Psoas muscle (tissue), 8 donors: ENCODE measurements around the gene EMILIN1. TPM values are rescaled to one million over a fixed set of nuclear protein-coding genes. Genes with fewer than 3 reads are reported as not detected.

Experiments
- ATAC-seq, 4 donors: fragments of 200-7000 bp; cut with Tn5 transposase; one replicate each; pipeline ENCODE4 v1.9.1; 2020; ENCODE audit warnings: moderate library complexity in 3 of 4, mild to moderate bottlenecking in 2 of 4
- DNase-seq, 2 donors: peaks; one replicate each; pipeline ENCODE4 v3.0.0-alpha.2; 2020
- H3K27ac ChIP-seq: fragments of 200-600 bp; one replicate; pipeline ENCODE4 v1.8.0; 2022
- H3K27me3 ChIP-seq, 3 donors: fragments of 200-600 bp in 1 of 3; one replicate each; pipeline versions ENCODE4 v1.6.1 to v1.8.0; 2013 to 2022; ENCODE audit warnings: low read length in 2 of 3, mild to moderate bottlenecking in 2 of 3, moderate library complexity in 1 of 3; ENCODE audit not compliant: insufficient read depth in 3 of 3
- H3K36me3 ChIP-seq, 2 donors: fragments of 200-600 bp in 1 of 2; one replicate each; pipeline versions ENCODE4 v1.6.1 to v1.8.0; 2013 to 2022; ENCODE audit warnings: low read depth in 1 of 2, mild to moderate bottlenecking in 1 of 2, moderate library complexity in 1 of 2; ENCODE audit not compliant: insufficient read depth in 1 of 2
- H3K4me1 ChIP-seq: fragments of 200-600 bp; one replicate; pipeline ENCODE4 v1.8.0; 2022
- H3K4me3 ChIP-seq: fragments of 200-600 bp; one replicate; pipeline ENCODE4 v1.8.0; 2022; ENCODE audit warnings: mild to moderate bottlenecking
- H3K9me3 ChIP-seq: fragments of 200-600 bp; one replicate; pipeline ENCODE4 v1.8.0; 2022
- WGBS, 3 donors: extraction: QIAGEN DNeasy Blood & Tissue Kit; methylation state at CpG; one replicate each; pipeline versions ENCODE4 v1.1.6 to v1.1.7; 2013; 5-methylcytosine and 5-hydroxymethylcytosine counted together
- intact Hi-C, 2 donors: fragments of 100-400 bp; cut with DNase I; formaldehyde crosslinking; loops; one replicate each; pipeline versions ENCODE4 v1.11.0 to v1.14.2; 2022
- polyA plus RNA-seq, 3 donors: library from polyadenylated mRNA; stranded (reverse); fragments of 200-250 nt; gene quantifications; one replicate each; pipeline ENCODE4 v1.2.3, GENCODE V29; 2013
- total RNA-seq, 4 donors: library from RNA; stranded (reverse); fragmentation: NEBNext Ultra II Directional in 2 of 4; extraction: Animal tissue kit (Norgen Biotek cat#: 25700) in 2 of 4; gene quantifications; one replicate each; pipeline versions ENCODE4 v1.2.1 to v1.2.4, GENCODE V29; 2021 to 2023
- TF ChIP-seq, protein P1 (sequence below): fragments of 200-600 bp; IDR thresholded peaks from one replicate; pipeline ENCODE4 v1.8.0; 2022; ENCODE audit warnings: antibody characterized with exemption
- donor health status: healthy with polysubstance abuse.
- donor health status: DM: no; HTN: no; CAD: no; lungs with moderate emphysema.
- donor health status: Bipolar disorder and iron deficiency.
- donor health status: healthy.
- donor health status: DM: yes; HTN: yes; CAD: no.
- donor health status: DM: no; HTN: no; CAD: no.
- donor health status: DM: no; HTN: no; CAD: no.
- donor health status: DM: yes; HTN: yes; CAD: no.

Gene EMILIN1
- total and polyA plus RNA-seq, 7 donors: 4.9 to 14.3 (median 6.1) TPM

DNA sequence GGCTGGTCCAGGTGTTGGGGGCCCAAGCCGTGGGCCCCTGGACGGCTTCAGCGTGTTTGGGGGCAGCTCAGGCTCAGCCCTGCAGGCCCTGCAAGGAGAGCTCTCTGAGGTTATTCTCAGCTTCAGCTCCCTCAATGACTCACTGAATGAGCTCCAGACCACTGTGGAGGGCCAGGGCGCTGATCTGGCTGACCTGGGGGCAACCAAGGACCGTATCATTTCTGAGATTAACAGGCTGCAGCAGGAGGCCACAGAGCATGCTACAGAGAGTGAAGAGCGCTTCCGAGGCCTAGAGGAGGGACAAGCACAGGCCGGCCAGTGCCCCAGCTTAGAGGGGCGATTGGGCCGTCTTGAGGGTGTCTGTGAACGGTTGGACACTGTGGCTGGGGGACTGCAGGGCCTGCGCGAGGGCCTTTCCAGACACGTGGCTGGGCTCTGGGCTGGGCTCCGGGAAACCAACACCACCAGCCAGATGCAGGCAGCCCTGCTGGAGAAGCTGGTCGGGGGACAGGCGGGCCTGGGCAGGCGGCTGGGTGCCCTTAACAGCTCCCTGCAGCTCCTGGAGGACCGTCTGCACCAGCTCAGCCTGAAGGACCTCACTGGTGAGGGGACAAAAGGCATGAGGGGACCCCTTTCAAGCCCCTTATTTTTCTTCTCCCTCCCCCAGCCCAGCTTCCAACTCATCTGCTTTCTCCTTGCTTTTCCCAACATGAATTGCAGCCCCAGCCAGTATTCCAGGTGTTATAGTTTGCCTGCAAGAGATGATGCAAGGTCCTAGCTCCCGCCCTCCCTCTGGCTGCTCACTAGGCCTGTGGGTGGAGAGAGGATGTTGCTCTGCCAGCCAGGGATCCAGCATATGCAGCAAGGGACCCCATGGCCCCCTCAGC, 5.2 kb downstream of the EMILIN1 start:
- 54 to 70% (median 56%) methylated on average over 17 to 20 of the region's 20 CpGs for WGBS, 3 donors

DNA sequence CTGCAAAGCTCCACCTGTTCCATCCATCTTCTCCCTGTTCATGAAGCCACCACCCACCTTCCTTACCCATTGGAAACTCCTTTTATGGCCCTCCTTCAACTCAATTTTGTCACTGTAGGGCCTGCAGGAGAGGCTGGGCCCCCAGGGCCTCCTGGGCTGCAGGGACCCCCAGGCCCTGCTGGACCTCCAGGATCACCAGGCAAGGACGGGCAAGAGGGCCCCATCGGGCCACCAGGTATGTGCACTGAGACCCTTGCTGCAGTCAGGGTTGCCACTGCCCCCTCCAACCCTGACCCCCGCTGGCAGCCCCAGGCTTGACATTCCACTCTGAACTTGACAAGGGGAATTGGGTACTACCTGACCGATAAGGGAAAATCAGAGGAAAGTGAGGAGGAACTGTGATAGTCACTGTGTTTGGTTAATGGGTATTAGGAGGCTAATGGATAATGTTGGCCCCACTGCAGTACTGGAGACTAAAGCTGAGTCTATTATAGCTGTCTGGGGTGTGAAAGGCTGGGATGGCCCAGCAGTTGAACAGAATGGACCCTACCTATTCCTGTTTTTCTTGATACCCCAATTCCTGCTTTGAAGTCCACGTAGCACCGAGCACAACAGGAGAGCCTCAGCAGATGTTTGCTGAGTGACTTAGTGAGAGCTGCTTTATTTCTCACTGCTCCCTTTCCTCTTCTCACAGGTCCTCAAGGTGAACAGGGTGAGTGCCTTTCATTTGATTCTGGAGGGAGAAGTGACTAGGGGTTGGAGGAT, 6.1 kb downstream of the EMILIN1 start:
- Histone ChIP-seq H3K4me1 (peaks cover 24% of the 10 kb centered on the region), H3K9me3 (no peaks in the 10 kb centered on the region), H3K4me3 (no peak overlapping the region), H3K27ac (no peak overlapping the region), H3K27me3 (no peaks in the 10 kb centered on the region), H3K36me3 (no peaks in the 10 kb centered on the region)
- TF ChIP-seq, protein P1, sequence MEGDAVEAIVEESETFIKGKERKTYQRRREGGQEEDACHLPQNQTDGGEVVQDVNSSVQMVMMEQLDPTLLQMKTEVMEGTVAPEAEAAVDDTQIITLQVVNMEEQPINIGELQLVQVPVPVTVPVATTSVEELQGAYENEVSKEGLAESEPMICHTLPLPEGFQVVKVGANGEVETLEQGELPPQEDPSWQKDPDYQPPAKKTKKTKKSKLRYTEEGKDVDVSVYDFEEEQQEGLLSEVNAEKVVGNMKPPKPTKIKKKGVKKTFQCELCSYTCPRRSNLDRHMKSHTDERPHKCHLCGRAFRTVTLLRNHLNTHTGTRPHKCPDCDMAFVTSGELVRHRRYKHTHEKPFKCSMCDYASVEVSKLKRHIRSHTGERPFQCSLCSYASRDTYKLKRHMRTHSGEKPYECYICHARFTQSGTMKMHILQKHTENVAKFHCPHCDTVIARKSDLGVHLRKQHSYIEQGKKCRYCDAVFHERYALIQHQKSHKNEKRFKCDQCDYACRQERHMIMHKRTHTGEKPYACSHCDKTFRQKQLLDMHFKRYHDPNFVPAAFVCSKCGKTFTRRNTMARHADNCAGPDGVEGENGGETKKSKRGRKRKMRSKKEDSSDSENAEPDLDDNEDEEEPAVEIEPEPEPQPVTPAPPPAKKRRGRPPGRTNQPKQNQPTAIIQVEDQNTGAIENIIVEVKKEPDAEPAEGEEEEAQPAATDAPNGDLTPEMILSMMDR: no peak
- ATAC-seq (no peak), DNase-seq (peak in 1 of 2 donors; percentile 50)
- 77 to 89% (median 84%) methylated on average over 6 of the region's 6 CpGs for WGBS, 3 donors
- intact Hi-C loops: loop anchor here in 1 of 2 donors (5.0 kb wide), 2 partner anchors 47 to 122 kb away; no protein-coding TSS in a partner anchor

More for the DNA sequence above, 5.2 kb downstream of the EMILIN1 start:
- TF ChIP-seq, protein P1: no peak
- Histone ChIP-seq H3K27ac (peak overlapping the region; percentile 85), H3K36me3 (no peaks in the 10 kb centered on the region), H3K27me3 (no peaks in the 10 kb centered on the region), H3K4me1 (peaks cover 24% of the 10 kb centered on the region), H3K4me3 (peak overlapping the region; percentile 64), H3K9me3 (no peaks in the 10 kb centered on the region)
- ATAC-seq: no peak
- peak in 1 of 2 donors; percentile 26 for DNase-seq
- intact Hi-C loops: loop anchor here in 1 of 2 donors (5.0 kb wide), 1 partner anchor 46 kb away; no protein-coding TSS in a partner anchor

DNA sequence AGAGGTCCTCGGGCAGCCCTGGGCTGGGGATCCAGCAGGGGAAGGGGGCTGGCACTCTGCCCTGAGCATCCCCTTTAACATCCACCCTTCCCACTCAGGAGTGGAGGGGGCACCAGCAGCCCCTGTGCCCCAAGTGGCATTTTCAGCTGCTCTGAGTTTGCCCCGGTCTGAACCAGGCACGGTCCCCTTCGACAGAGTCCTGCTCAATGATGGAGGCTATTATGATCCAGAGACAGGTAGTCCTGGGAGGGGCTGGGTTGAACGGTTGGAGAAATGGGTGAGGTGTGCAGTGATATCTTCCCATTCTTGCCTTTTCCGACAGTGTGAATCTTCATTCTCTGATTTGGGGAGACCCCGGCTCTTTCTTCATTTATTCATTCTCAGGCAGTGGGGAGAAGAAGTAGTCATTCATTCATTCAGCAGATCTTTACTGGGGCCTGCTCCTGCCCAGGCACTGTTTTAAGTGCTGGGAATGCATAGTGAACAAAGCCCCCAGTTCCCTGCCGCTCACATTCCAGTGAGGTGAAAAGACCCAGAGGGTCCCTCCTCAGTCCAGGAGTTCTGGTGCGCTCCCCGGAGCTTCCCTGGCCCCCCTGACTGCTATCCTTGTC, 6.8 kb downstream of the EMILIN1 start:
- DNase-seq: peak in 1 of 2 donors; percentile 54
- TF ChIP-seq, protein P1: no peak
- Histone ChIP-seq H3K4me1 (peaks cover 24% of the 10 kb centered on the region), H3K27me3 (no peaks in the 10 kb centered on the region), H3K36me3 (no peaks in the 10 kb centered on the region), H3K4me3 (peak overlapping the region; percentile 70), H3K27ac (peak overlapping the region; percentile 84), H3K9me3 (no peaks in the 10 kb centered on the region)
- ATAC-seq: no peak
- intact Hi-C loops: loop anchor here in 1 of 2 donors (5.0 kb wide), 1 partner anchor 123 kb away; no protein-coding TSS in a partner anchor
- 54 to 64% (median 55%) methylated on average over 10 of the region's 10 CpGs for WGBS, 3 donors

DNA sequence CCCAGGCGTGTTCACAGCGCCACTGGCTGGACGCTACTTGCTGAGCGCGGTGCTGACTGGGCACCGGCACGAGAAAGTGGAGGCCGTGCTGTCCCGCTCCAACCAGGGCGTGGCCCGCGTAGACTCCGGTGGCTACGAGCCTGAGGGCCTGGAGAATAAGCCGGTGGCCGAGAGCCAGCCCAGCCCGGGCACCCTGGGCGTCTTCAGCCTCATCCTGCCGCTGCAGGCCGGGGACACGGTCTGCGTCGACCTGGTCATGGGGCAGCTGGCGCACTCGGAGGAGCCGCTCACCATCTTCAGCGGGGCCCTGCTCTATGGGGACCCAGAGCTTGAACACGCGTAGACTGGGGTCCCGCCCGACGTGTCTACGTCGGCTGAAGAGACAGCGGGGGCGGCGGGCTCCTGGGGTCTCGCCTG, 7.3 kb downstream of the EMILIN1 start:
- 1 to 4% (median 2%) methylated on average over 24 to 38 of the region's 38 CpGs for WGBS, 3 donors
- Histone ChIP-seq H3K36me3 (no peaks in the 10 kb centered on the region), H3K27me3 (no peaks in the 10 kb centered on the region), H3K4me1 (peaks cover 24% of the 10 kb centered on the region), H3K9me3 (no peaks in the 10 kb centered on the region), H3K4me3 (peak overlapping the region; percentile 70), H3K27ac (peak overlapping the region; percentile 84)
- DNase-seq (peak; percentile 81 to 91), ATAC-seq (peak; percentile 49 to 71 (median 68))
- intact Hi-C loops: loop anchor here (2.0 to 5.0 kb wide), 2 partner anchors 123 to 125 kb away; no protein-coding TSS in a partner anchor
- TF ChIP-seq, protein P1: peak; percentile 49
